NCI-H748 (cell line): ENCODE measurements around the gene CALHM1.
"Not testable (repeated sequence)": the region's sequence is repeated elsewhere in the genome, so short reads cannot be mapped to it uniquely, and the experiment has no call there.

Experiments
- DNase-seq: peaks from one replicate; lab custom pipeline; 2025; ENCODE audit not compliant: unreplicated experiment; lab: John Stamatoyannopoulos, UW

The CALHM1 gene

DNA sequence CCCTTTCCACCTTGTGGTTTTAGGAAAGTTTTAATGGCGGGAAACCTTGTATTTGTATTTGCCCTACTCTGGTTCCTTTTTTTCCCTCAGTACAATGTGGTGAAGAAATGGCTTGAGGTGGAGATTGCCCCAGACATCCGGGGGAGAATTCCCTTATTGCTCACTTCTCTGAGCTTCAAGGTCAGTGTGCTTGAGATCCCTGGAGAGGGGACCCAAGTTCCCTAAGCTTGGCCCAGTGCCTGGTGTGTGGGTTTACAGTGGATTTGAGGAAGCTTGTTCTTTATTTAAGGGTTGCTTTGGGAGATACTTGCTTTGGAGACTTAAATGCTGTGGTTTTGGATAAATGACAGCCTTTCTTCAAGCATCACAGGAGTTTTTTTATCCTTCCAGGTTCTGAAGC, 24.8 kb downstream of the CALHM1 start:
- DNase-seq: no peak

DNA sequence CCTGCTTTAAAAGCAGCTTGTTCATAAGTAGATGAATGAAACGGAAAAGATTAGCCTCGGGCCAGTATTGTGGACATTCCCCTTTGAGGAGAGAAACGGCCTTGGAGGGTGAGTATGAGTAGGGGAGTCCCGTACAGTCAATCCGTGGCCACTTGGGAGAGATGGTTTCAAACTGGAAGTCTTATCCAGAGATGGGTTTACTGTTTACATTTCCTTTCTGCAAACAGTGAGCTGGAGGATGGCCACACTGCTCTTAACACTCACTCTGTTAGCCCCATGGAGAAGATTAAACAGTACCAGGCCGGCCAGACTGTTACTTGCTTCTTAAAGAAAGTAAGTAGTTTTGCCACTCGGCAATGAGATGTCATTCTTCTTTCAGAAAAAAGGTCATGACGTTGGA, 26.8 kb downstream of the CALHM1 start:
- no peak for DNase-seq

DNA sequence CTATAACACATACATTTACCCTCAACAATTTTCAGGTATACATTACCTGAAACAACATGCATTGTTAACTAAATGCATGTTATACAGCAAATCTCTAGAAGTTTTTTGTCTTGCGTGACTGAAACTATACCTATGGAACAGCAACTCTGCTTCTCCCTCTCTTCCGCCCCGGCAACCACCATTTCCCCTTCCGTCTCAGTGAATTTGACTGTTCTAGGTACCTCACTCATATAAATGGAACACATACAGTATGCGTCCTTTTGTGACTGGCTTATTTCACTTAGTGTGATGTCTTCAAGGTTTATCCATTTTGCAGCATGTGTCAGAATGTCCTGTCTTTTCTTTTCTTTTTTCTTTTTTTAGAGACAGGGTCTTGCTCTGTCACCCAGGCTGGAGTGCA, 29.1 kb downstream of the CALHM1 start:
- DNase-seq: no peak

DNA sequence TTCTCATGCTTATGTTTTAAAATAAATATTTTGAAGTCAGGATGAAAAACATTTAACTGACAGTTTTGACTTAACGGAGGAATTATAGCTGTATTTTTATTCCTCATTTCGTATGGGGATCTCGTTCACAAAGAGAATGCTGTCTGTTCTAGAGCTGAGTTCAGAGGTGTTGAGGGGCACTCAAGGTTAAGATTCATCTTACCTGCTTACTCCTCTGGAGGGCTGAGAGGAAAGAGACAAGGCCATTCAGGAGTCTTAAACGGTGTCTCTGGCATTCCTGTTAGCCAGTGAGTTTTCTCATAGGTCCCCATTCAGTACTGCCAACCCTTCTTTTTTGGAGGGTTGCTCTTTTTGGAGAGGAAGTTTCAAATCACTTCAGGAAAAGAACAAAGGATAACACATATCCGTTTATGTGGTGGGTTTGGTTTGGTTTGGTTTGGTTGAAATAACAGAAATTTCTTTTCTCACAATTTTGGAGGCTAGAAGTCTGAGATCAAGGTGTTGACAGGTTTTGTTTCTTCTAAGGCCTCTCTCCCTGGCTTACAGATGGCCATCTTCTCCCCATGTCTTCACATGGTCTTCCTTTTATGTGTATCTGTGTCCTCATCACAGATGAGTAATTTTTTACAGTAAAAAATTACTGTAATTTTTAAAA, 29.6 kb downstream of the CALHM1 start:
- no peak for DNase-seq

DNA sequence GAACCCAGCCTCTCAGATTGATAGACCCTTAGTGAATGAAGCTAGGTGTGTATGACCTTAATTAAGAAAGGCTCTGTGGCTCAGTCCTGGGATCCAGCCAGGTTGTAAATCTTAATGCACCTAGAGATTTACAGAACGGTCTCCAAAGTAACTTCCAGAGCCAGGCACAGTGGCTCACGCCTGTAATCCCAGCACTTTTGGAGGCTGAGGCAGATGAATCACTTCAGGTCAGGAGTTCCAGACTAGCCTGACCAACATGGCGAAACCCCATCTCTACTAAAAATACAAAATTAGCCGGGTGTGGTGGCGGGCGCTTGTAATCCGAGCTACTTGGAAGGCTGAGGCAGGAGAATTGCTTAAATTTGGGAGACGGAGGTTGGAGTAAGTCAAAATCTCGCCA, 30.8 kb downstream of the CALHM1 start:
- DNase-seq: no peak

DNA sequence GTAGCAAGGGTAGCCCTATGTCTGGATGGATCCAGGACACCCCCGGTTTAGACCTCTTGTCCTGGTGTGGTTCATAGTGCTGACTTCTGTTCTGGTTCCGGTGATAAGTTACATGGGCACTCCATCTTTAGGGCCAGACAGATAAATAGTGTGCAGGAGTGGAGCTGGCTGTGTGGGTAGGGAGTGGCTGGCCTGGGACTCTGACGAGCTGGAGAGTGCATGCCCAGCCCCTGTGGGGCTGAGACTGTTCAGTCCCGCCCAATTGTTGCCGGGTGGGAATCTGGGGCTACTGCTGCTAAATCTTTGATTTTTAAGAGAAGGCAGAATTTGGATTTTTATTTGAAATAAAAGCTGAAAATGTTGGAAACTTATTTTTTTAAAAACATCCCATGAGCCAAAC, 35.0 kb downstream of the CALHM1 start:
- no peak for DNase-seq

DNA sequence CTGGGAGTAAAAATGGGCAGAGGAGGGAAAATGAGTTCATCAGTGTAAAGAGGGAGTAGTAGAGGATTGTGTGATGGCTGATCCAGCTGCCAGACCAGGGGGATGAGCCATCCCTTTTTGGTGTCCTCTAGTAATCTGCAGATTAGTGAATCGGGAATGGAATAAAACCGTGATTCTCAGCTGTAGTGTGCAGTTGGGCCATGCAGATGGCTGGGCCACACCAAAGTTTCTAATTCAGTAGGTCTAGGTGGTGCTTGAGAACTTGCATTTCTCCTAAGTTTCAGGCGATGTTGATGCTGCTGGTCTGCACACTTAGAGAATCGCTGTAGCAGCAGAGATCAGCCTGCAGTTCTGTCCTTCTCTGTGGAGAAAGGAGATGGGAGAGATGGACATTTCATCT, 39.6 kb downstream of the CALHM1 start:
- no peak for DNase-seq

DNA sequence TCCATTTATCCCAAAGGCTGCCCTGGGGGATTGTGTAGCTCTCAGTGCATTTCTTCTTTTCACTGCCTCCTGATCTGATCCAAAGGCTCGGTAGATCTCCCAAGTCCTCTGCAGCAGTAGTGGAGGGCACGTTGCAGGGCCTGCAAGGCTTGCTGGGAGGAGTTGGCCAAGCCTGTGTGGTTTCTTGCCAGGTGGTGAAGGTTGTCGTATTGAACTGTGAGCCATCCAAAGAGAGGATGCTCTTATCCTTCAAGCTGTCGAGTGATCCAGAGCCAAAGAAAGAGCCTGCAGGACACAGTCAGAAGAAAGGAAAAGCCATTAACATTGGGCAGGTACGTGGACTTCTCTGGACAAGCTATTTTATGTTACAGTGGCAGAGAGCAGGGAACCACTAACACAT, 41.1 kb downstream of the CALHM1 start:
- no peak for DNase-seq

DNA sequence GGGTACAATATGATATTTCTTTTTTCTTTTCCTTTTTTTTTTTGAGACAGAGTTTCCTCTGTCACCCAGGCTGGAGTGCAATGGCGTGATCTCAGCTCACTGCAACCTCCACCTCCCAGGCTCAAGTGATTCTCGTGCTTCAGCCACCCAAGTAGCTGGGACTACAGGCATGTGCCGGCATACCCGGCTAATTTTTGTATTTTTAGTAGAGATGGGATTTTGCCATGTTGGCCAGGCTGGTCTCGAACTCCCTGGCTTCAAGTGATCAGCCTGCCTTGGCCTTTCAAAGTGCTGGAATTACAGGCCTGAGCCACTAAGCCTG, 41.6 kb downstream of the CALHM1 start:
- DNase-seq: not testable (repeated sequence)

DNA sequence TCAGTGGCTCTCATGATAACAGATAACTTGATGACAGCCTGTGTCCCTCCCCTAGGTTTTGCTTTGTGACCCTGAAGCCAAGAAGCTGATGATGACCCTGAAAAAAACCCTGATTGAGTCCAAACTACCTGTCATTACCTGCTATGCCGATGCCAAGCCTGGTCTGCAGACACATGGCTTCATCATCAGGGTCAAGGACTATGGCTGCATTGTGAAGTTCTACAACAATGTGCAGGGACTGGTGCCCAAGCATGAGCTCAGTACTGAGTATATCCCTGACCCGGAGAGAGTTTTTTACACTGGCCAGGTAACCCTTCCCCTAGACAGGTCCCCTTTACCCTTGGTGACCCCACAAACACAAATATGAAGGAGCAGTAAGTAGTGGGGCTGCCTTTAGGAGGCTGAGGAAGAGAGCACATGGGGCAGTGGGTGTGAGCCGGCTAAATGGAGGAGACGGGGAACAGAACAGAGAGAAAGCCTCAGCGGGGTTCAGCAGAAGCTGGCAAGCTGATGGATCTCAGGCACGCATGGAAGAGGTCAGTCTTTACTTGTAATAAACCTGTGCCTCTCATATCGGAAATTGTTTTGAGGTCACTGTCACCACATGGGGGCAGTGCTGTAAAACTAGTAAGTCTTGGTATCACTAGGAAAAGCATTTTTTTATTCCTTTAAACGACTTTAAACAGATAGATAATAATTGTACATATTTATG, 42.1 kb downstream of the CALHM1 start:
- peak; percentile 42 for DNase-seq

DNA sequence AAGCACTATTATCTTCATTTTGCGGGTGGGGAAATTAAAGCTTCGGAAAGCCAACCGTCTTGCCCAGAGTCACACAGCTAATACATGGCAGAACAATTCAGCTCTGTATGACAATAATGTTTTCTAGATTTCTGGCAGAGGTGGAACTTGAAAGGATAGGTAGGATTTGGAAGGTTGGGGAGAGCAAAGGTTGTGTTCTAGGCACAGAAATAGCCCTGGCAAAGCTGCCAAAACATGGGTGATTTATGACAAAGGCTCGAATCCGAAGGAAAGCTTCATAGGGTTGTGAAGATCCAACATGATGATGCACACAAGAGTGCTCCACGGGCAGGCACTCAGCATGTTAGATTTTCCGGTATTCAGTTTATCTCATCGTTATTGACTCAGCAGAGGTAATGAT, 43.1 kb downstream of the CALHM1 start:
- DNase-seq: no peak

DNA sequence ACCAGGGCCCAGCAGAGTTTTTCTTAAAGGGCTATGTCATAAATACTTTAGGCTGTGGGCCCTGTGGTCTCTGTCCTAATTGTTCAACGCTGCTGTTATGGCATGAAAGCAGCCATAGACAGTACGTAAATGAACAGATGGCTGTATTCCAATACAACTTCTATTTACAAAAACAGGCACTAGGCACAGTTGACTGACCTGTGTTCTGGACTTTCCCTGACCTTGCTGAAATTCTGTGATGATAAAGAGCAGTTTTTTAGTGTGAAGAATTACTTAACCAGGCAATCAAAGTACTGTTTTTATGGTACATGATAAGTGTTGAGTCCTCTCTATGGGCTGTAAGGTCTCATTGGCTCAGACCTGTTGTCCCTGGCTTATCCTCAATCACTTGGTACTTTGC, 45.1 kb downstream of the CALHM1 start:
- DNase-seq: no peak
